Esophagus squamous epithelium (tissue), 5 donors: Measurements from ENCODE around the gene RERE. TPM values are rescaled to one million over a fixed set of nuclear protein-coding genes. Genes with fewer than 3 reads are reported as not detected.
A peak's percentile ranks its signal among the peaks of the same experiment; 100 is the strongest.

Experiments used
- DNase-seq: peaks from one replicate; lab custom pipeline; 2025; lab: John Stamatoyannopoulos, UW
- H3K27ac ChIP-seq, 4 donors: fragments of 200-600 bp; sonication (generic); one replicate each; pipeline ENCODE4 v1.5.1; 2016 to 2019; ENCODE audit warnings: mild to moderate bottlenecking in 1 of 4
- H3K27me3 ChIP-seq, 4 donors: fragments of 200-600 bp; sonication (generic); 1 replicate in 3 of 4; 2 replicates in 1 of 4; pipeline versions ENCODE4 v1.5.1 to v1.6.0; 2017 to 2021; ENCODE audit warnings: antibody characterized with exemption in 1 of 4
- H3K36me3 ChIP-seq, 3 donors: fragments of 200-600 bp; sonication (generic); one replicate each; pipeline ENCODE4 v1.5.1; 2016 to 2019
- H3K4me1 ChIP-seq, 3 donors: fragments of 200-600 bp; sonication (generic); one replicate each; pipeline ENCODE4 v1.5.1; 2017 to 2019
- H3K4me3 ChIP-seq, 4 donors: fragments of 200-600 bp; sonication (generic); 1 replicate in 3 of 4; 2 replicates in 1 of 4; pipeline ENCODE4 v1.5.1; 2016 to 2019; ENCODE audit warnings: mild to moderate bottlenecking in 2 of 4, moderate library complexity in 1 of 4
- H3K9me3 ChIP-seq, 3 donors: fragments of 200-600 bp; sonication (generic); one replicate each; pipeline ENCODE4 v1.5.1; 2016 to 2019
- POLR2A ChIP-seq, 4 donors: fragments of 450-650 bp; IDR thresholded peaks; one replicate each; pipeline ENCODE4 v1.6.1; 2017; ENCODE audit warnings: antibody characterized with exemption in 4 of 4, mild to moderate bottlenecking in 4 of 4, moderate library complexity in 3 of 4
- WGBS, 2 donors: methylation state at CpG; one replicate each; pipeline ENCODE4 v1.1.5; 2018; 5-methylcytosine and 5-hydroxymethylcytosine counted together
- intact Hi-C: fragments of 100-400 bp; cut with DNase I; formaldehyde crosslinking; loops from one replicate; pipeline ENCODE4 v1.15.0; 2022
- total RNA-seq, 4 donors: library from RNA; depleted of rRNA; stranded (reverse); fragments of >200 nt; gene quantifications; one replicate each; pipeline ENCODE4 v1.1.0, GENCODE V29; 2016
- TF ChIP-seq, protein P1 (sequence below), 6 experiments: fragments of 450-650 bp in 4 of 6; fragments of 200-600 bp in 2 of 6; sonication (generic) in 2 of 6; IDR thresholded peaks; one replicate each; pipeline ENCODE4 v1.5.1; 2016 to 2019; ENCODE audit warnings: antibody characterized with exemption in 6 of 6, mild to moderate bottlenecking in 4 of 6, moderate library complexity in 4 of 6
- donor health status: DM: yes; HTN: yes; CAD: no.

The RERE gene
- total RNA-seq, 4 donors from 2014 or later = 27.5 to 56.6 (median 32.1) TPM

DNA sequence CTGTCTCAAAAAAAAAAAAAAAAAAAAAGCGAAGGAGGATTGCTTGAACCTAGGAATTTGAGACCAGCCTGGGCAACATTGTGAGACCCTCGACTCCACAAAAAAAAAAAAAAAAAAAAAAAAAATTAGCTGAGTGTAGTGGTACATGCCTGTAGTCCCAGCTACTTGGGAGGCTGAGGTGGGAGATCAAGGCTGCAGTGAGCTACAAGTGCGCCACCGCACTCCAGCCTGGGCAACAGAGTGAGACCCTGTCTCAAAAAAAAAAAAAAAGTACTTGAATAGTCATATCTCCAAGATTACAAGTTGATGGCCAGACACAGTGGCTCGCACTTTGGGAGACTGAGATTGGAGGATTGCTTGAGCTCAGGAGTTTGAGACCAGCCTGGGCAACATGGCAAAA, 33.6 kb upstream of the RERE start:
- no peak overlapping the region for H3K4me3 ChIP-seq
- H3K9me3 ChIP-seq = no peaks in the 10 kb centered on the region
- TF ChIP-seq, protein P1, sequence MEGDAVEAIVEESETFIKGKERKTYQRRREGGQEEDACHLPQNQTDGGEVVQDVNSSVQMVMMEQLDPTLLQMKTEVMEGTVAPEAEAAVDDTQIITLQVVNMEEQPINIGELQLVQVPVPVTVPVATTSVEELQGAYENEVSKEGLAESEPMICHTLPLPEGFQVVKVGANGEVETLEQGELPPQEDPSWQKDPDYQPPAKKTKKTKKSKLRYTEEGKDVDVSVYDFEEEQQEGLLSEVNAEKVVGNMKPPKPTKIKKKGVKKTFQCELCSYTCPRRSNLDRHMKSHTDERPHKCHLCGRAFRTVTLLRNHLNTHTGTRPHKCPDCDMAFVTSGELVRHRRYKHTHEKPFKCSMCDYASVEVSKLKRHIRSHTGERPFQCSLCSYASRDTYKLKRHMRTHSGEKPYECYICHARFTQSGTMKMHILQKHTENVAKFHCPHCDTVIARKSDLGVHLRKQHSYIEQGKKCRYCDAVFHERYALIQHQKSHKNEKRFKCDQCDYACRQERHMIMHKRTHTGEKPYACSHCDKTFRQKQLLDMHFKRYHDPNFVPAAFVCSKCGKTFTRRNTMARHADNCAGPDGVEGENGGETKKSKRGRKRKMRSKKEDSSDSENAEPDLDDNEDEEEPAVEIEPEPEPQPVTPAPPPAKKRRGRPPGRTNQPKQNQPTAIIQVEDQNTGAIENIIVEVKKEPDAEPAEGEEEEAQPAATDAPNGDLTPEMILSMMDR (IDR thresholded peaks at IDR 0.05) = no peak
- H3K27ac ChIP-seq = no peak overlapping the region
- H3K4me1 ChIP-seq = peaks cover 6 to 41% (median 8%) of the 10 kb centered on the region in 3 donors
- WGBS, 2 donors = 84 to 89% methylated on average over 5 of the region's 5 CpGs
- H3K36me3 ChIP-seq = no peaks in the 10 kb centered on the region
- intact Hi-C loops = no loop called here
- no peaks in the 10 kb centered on the region for H3K27me3 ChIP-seq
- no peak for DNase-seq

DNA sequence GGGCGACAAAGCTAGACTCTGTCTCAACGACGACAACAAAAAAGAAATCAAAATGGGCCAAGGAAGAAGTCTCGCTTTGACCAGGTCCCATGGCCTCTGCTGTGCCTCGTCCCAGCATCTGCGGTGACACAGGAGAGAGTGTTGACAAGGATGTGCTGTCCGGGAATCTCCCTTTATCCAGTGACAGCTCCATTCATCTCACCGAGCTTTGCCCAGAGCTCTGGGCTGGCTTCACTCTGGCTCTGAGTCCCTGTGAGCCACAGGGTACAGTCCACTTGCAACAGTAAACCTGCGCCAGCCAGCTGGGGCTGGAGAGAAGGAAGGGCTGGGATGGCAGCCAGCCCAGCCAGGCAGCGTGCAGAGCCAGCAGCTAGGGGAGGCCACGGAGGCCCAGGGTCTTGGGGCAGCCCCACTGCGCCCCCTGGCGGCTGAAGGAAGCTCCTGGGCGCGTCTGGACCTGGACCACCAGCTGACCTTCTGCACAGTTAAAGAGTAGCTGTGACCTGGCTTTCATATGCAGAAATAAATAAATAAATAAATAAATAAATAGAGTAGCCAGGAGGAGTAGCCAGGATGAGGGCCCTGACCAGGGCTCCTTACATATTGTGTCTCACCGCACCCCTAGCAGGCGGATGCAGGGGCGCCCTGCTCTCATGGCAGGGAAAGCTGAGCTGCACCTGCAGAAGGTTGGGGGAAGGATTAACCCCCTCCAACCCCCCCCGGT, 31.4 kb upstream of the RERE start:
- intact Hi-C loops = loop anchor here (10.0 kb wide), 2 partner anchors 124 to 284 kb away; no protein-coding TSS in a partner anchor
- Histone ChIP-seq H3K27me3 (no peaks in the 10 kb centered on the region), H3K4me3 (peak overlapping the region in 1 of 4 donors; percentile 23), H3K4me1 (peaks cover 6 to 24% (median 8%) of the 10 kb centered on the region in 3 donors), H3K27ac (peak overlapping the region in 2 of 4 donors; percentile 45 to 50), H3K36me3 (no peaks in the 10 kb centered on the region), H3K9me3 (no peaks in the 10 kb centered on the region)
- no peak for DNase-seq
- TF ChIP-seq, protein P1 (IDR thresholded peaks at IDR 0.05) = peak; percentile 86 to 96 (median 90)
- no peak for TF ChIP-seq POLR2A (IDR thresholded peaks at IDR 0.05)
- WGBS, 2 donors = 42 to 52% methylated on average over 10 to 18 of the region's 19 CpGs

DNA sequence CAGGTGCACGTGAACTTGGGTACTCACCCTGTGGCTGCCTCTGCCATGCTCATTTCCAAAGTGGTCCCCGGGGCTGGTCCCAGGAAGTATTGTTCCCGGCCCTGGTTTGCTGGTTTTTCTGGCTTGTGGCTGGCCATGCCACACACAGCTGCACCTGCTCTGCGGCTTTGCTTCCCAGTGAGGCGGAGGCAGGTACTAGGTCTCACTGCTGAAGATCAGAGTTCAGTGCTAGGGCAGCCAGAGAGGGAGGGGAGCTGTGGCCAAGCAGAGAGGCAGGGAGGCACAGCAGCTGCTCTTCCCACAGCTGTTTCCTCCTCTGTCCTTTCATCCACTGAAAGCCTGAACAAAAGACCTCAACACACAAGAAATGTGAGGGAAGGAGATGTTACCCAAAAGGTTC, 30.6 kb upstream of the RERE start:
- H3K9me3 ChIP-seq = no peaks in the 10 kb centered on the region
- H3K27me3 ChIP-seq = no peaks in the 10 kb centered on the region
- WGBS, 2 donors = 51 to 90% methylated on average over 2 to 3 of the region's 5 CpGs
- peaks cover 6 to 24% (median 8%) of the 10 kb centered on the region in 3 donors for H3K4me1 ChIP-seq
- TF ChIP-seq, protein P1 (IDR thresholded peaks at IDR 0.05) = no peak
- TF ChIP-seq POLR2A (IDR thresholded peaks at IDR 0.05) = no peak
- no peak for DNase-seq
- H3K36me3 ChIP-seq = no peaks in the 10 kb centered on the region
- H3K27ac ChIP-seq = peak overlapping the region in 3 of 4 donors; percentile 29 to 50 (median 45)
- intact Hi-C loops = loop anchor here (10.0 kb wide), 2 partner anchors 123 to 283 kb away; no protein-coding TSS in a partner anchor
- H3K4me3 ChIP-seq = no peak overlapping the region

DNA sequence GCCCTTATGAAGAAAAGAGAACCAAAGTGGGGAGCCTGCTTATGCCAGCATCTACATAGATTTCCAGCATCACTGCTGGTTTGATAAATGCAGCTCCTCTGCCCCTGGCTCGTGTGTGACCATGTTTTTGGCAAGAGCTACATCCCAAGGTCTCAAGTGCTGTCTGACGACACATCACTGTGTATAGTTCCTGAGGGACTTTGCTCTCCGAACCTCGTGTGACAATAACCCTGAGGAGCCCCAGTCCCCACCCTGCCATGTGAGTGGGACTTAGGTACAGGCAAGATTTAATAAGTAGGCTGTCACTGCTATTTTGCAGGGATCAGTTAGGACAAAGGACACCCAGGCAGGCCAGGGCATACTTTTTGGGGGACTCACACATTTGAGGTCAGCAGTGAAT, 28.8 kb upstream of the RERE start:
- no peak overlapping the region for H3K27ac ChIP-seq
- H3K9me3 ChIP-seq = no peaks in the 10 kb centered on the region
- no peak for DNase-seq
- peaks cover 6 to 24% (median 8%) of the 10 kb centered on the region in 3 donors for H3K4me1 ChIP-seq
- H3K36me3 ChIP-seq = no peaks in the 10 kb centered on the region
- intact Hi-C loops = loop anchor here (10.0 kb wide), 2 partner anchors 121 to 281 kb away; no protein-coding TSS in a partner anchor
- 69 to 75% methylated on average over 3 to 4 of the region's 4 CpGs for WGBS, 2 donors
- H3K27me3 ChIP-seq = no peaks in the 10 kb centered on the region
- no peak for TF ChIP-seq POLR2A (IDR thresholded peaks at IDR 0.05)
- TF ChIP-seq, protein P1 (IDR thresholded peaks at IDR 0.05) = no peak
- no peak overlapping the region for H3K4me3 ChIP-seq
